GM12878 (cell line): ENCODE measurements around the gene CDCA7L. TPM values are rescaled to one million over a fixed set of nuclear protein-coding genes. Genes with fewer than 3 reads are reported as not detected.

Source experiments
- ATAC-seq: fragments of 200-7000 bp; cut with Tn5 transposase; 3 replicates; pipeline ENCODE4 v1.9.1; 2020; ENCODE audit warnings: mild to moderate bottlenecking, moderate library complexity
- BruUV-seq: library from RNA; stranded (reverse); fragments of 400-500 nt; replicated peaks from 2 replicates; lab custom pipeline; 2021; lab: Mats Ljungman, UMichigan
- CTCF ChIA-PET: fragments of 300-600 bp; sonication (Branson Sonifier 250); formaldehyde crosslinking; extraction: SDS; loops from one replicate; lab custom pipeline; 2021; ENCODE audit warnings: inconsistent platforms; lab: Yijun Ruan, JAX
- POLR2A ChIA-PET: fragments of 350-600 bp; formaldehyde crosslinking; extraction: SDS; loops from one replicate; lab custom pipeline; 2021; ENCODE audit warnings: inconsistent platforms; lab: Charles Lee
- RAD21 ChIA-PET: fragments of 300-600 bp; sonication (Branson Sonifier 250); formaldehyde crosslinking; loops from one replicate; lab custom pipeline; 2023; ENCODE audit warnings: antibody characterized with exemption; ENCODE audit not compliant: unreplicated experiment; lab: Charles Lee
- SMC1A ChIA-PET: fragments of 300-600 bp; sonication (Branson Sonifier 250); formaldehyde crosslinking; loops from one replicate; lab custom pipeline; 2023; ENCODE audit not compliant: unreplicated experiment, uncharacterized antibody; lab: Charles Lee
- DNase-seq: peaks from one replicate; pipeline ENCODE4 v3.0.0-alpha.2; 2011; ENCODE audit warnings: low read depth, low spot score
- FAIRE-seq: peaks from 3 replicates; lab custom pipeline; 2011; peaks lifted over from hg19 to GRCh38; lab: Jason Lieb, UNC
- H2AFZ ChIP-seq: 2 replicates; pipeline ENCODE4 v1.6.0; 2011; ENCODE audit warnings: low read depth, low read length, control low read depth; ENCODE audit not compliant: control insufficient read depth
- H3K27ac ChIP-seq: 2 replicates; pipeline ENCODE4 v1.5.1; 2011; ENCODE audit warnings: control low read depth; ENCODE audit not compliant: control insufficient read depth, insufficient read depth
- H3K27me3 ChIP-seq, 2 experiments: replicated peaks in 1 of 2; 2 replicates each; pipeline versions ENCODE4 v1.6.0 to v1.6.1; 2011; ENCODE audit warnings: low read length in 1 of 2; ENCODE audit not compliant: control insufficient read depth in 2 of 2, insufficient read depth in 2 of 2
- H3K36me3 ChIP-seq, 2 experiments: 2 replicates each; pipeline ENCODE4 v1.5.1; 2011; ENCODE audit warnings: low read length in 1 of 2; ENCODE audit not compliant: control insufficient read depth in 2 of 2, insufficient read depth in 2 of 2
- H3K4me1 ChIP-seq: 2 replicates; pipeline ENCODE4 v1.6.1; 2011; ENCODE audit warnings: mild to moderate bottlenecking, low read length, moderate library complexity, mixed read lengths; ENCODE audit not compliant: control insufficient read depth, insufficient read depth
- H3K4me2 ChIP-seq: 2 replicates; pipeline ENCODE4 v1.6.0; 2011; ENCODE audit warnings: control low read depth; ENCODE audit not compliant: control insufficient read depth, insufficient read depth
- H3K4me3 ChIP-seq: fragments of 200-600 bp; sonication (generic); 2 replicates; pipeline ENCODE4 v1.5.1; 2016
- H3K79me2 ChIP-seq: 2 replicates; pipeline ENCODE4 v1.6.0; 2011; ENCODE audit warnings: low read length; ENCODE audit not compliant: control insufficient read depth, insufficient read depth
- H3K9ac ChIP-seq: 2 replicates; pipeline ENCODE4 v1.8.0; 2011; ENCODE audit warnings: low read length, control low read depth, mixed read lengths; ENCODE audit not compliant: control insufficient read depth, insufficient read depth
- H3K9me3 ChIP-seq: replicated peaks from 3 replicates; pipeline ENCODE4 v1.5.1; 2011; ENCODE audit warnings: mild to moderate bottlenecking, low read length; ENCODE audit not compliant: control insufficient read depth, insufficient read depth
- H4K20me1 ChIP-seq: 2 replicates; pipeline ENCODE4 v1.6.0; 2011; ENCODE audit not compliant: control insufficient read depth, insufficient read depth
- ATF7 ChIP-seq: fragments of 450-650 bp; IDR thresholded peaks from 2 replicates; pipeline ENCODE4 v1.6.1; 2016; ENCODE audit warnings: low read depth, mild to moderate bottlenecking
- CBX5 ChIP-seq: sonication (generic); IDR thresholded peaks from 2 replicates; pipeline ENCODE4 v1.6.1; 2016; ENCODE audit warnings: low read depth, moderate library complexity, mild to moderate bottlenecking, inconsistent platforms
- CHD1 ChIP-seq: IDR thresholded peaks from 2 replicates; pipeline ENCODE4 v1.6.1; 2012; ENCODE audit warnings: low read depth, low read length, improper control_type of control experiment
- CHD4 ChIP-seq: fragments of 200-600 bp; sonication (generic); IDR thresholded peaks from 2 replicates; pipeline ENCODE4 v1.6.1; 2016; ENCODE audit warnings: mild to moderate bottlenecking
- ETV6 ChIP-seq, 2 experiments: fragments of 450-650 bp in 1 of 2; IDR thresholded peaks in 1 of 2; conservative IDR thresholded peaks in 1 of 2; 2 replicates each; pipeline ENCODE4 v1.6.1; 2014; ENCODE audit warnings: antibody characterized with exemption in 1 of 2, borderline replicate concordance in 1 of 2, low read depth in 1 of 2, mild to moderate bottlenecking in 1 of 2, moderate library complexity in 1 of 2
- FOXM1 ChIP-seq: IDR thresholded peaks from 2 replicates; pipeline ENCODE4 v1.6.1; 2012; ENCODE audit warnings: low read depth, mild to moderate bottlenecking, inconsistent platforms, low read length, moderate library complexity
- IKZF1 ChIP-seq: fragments of 450-650 bp; conservative IDR thresholded peaks from 2 replicates; pipeline ENCODE4 v1.6.1; 2017; ENCODE audit warnings: antibody characterized with exemption, mild to moderate bottlenecking
- KAT2A ChIP-seq: conservative IDR thresholded peaks from 2 replicates; pipeline ENCODE4 v1.6.1; 2011; ENCODE audit warnings: low read depth, low read length; ENCODE audit not compliant: control insufficient read depth
- NKRF ChIP-seq: fragments of 450-650 bp; conservative IDR thresholded peaks from 2 replicates; pipeline ENCODE4 v1.6.1; 2017; ENCODE audit warnings: mild to moderate bottlenecking, moderate library complexity
- NR2C1 ChIP-seq: fragments of 450-650 bp; IDR thresholded peaks from 2 replicates; pipeline ENCODE4 v1.6.1; 2017; ENCODE audit warnings: antibody characterized with exemption, mild to moderate bottlenecking, moderate library complexity
- POLR2A ChIP-seq: IDR thresholded peaks from 2 replicates; pipeline ENCODE4 v1.6.1; 2011; ENCODE audit warnings: low read depth, mild to moderate bottlenecking, low read length
- SMC3 ChIP-seq: IDR thresholded peaks from 2 replicates; pipeline ENCODE4 v1.6.1; 2011; ENCODE audit warnings: low read length, improper control_type of control experiment, borderline replicate concordance
- USF1 ChIP-seq: IDR thresholded peaks from 2 replicates; pipeline ENCODE4 v1.6.1; 2011; ENCODE audit warnings: borderline replicate concordance, low read depth, mild to moderate bottlenecking, moderate library complexity, mixed read lengths, low read length; ENCODE audit not compliant: insufficient read depth; ENCODE audit errors: extremely low read length
- WRNIP1 ChIP-seq: IDR thresholded peaks from 2 replicates; pipeline ENCODE4 v1.6.1; 2011; ENCODE audit warnings: low read depth, low read length, improper control_type of control experiment, borderline replicate concordance
- ZBTB33 ChIP-seq: fragments of 450-650 bp; IDR thresholded peaks from 2 replicates; pipeline ENCODE4 v1.6.1; 2017; ENCODE audit warnings: mild to moderate bottlenecking
- whole genome bisulfite sequencing: methylation state at CpG from one replicate; pipeline ENCODE4 v1.1.6; 2016; ENCODE audit warnings: low lambda C conversion rate; ENCODE audit not compliant: insufficient replicate concordance, insufficient coverage; ENCODE audit errors: missing lambda C conversion rate; 5-methylcytosine and 5-hydroxymethylcytosine counted together
- in situ Hi-C: fragments of 300-500 bp; cut with MboI; formaldehyde crosslinking; loops from 9 replicates; pipeline ENCODE4 v1.14.3; 2018; ENCODE audit warnings: mixed read lengths
- intact Hi-C: fragments of 100-400 bp; cut with micrococcal nuclease; formaldehyde crosslinking; loops from one replicate; pipeline ENCODE4 v1.14.2; 2022; ENCODE audit not compliant: unreplicated experiment
- polyA plus RNA-seq, 11 experiments: library from polyadenylated mRNA; depleted of rRNA in 4 of 11; unstranded in 6 of 11; stranded (reverse) in 5 of 11; fragments of >200 nt; fragmentation: Nextera tagmentation in 4 of 11; fragmentation: Illumina TruSeq in 1 of 11; extraction: Ambion mirVana in 4 of 11; extraction: Trizol in 1 of 11; gene quantifications; 1 replicate in 1 of 11; 2 replicates in 10 of 11; pipeline versions ENCODE4 v1.2.1 to v1.2.3, GENCODE V29; 2011 to 2016; ENCODE audit warnings: inconsistent platforms in 2 of 11, missing spikeins in 2 of 11, low read depth in 1 of 11
- total RNA-seq, 4 experiments: library from RNA; depleted of rRNA in 3 of 4; stranded (reverse); fragments of >200 nt in 3 of 4; fragmentation: Illumina TruSeq in 1 of 4; extraction: Trizol in 1 of 4; gene quantifications; 2 replicates each; pipeline versions ENCODE4 v1.2.1 to v1.2.3, GENCODE V29; 2013 to 2021

Gene CDCA7L
- total and polyA plus RNA-seq, 10 of the 15 experiments (the other 5 are each of a cell fraction or from before 2014, with no cell fraction given): 30.3 to 92.2 (median 68.5) TPM

GRCh38 chr7:21926448-21926847 lies 19.3 kb downstream of the CDCA7L start (continued):
- no peak for TF ChIP-seq CHD1

- no peak overlapping the region for H2AFZ ChIP-seq
- DNase-seq (no peak), FAIRE-seq (no peak), ATAC-seq (no peak)
- H3K9me3 ChIP-seq: no peaks in the 10 kb centered on the region
- BruUV-seq: no TSS peak
- H3K4me1 ChIP-seq: no peaks in the 10 kb centered on the region
- H3K9ac ChIP-seq: no peak overlapping the region
- ChIA-PET SMC1A (interaction anchor here (0.9 to 1.2 kb wide), 3 partner anchors 15 to 20 kb away, joined by 3 read pairs; no protein-coding TSS in a partner anchor), POLR2A (no interaction called here), CTCF (no interaction called here), RAD21 (interaction anchor here (1.2 to 1.3 kb wide), 2 partner anchors 16 to 18 kb away, joined by 3 to 4 read pairs; no protein-coding TSS in a partner anchor)
- no peaks in the 10 kb centered on the region; a peak in 1 of 4 replicates for H3K36me3 ChIP-seq
- H3K4me3 ChIP-seq: no peak overlapping the region
- no peaks in the 10 kb centered on the region for H4K20me1 ChIP-seq
- no peak overlapping the region for H3K4me2 ChIP-seq
- 97% methylated on average over 2 of the region's 2 CpGs for WGBS
- H3K27ac ChIP-seq: no peak overlapping the region
- in situ Hi-C loops: no loop called here
- H3K27me3 ChIP-seq: no peaks in the 10 kb centered on the region
- intact Hi-C loops: no loop called here
- H3K79me2 ChIP-seq: peaks cover 1% of the 10 kb centered on the region
- TF ChIP-seq CHD4: no peak
- no peak for TF ChIP-seq ETV6 (conservative IDR thresholded peaks at IDR 0.05 in 1 of 2, IDR thresholded peaks at IDR 0.05 in 1 of 2; ENCODE audit: borderline replicate concordance in 1 of 2, low read depth in 1 of 2)
- no peak for TF ChIP-seq WRNIP1
- TF ChIP-seq CBX5: no peak
- TF ChIP-seq ZBTB33: no peak
- no peak for TF ChIP-seq NR2C1
- TF ChIP-seq POLR2A: no peak
- no peak for TF ChIP-seq NKRF
- TF ChIP-seq FOXM1: no peak
- TF ChIP-seq USF1: no peak
- no peak for TF ChIP-seq SMC3
- no peak for TF ChIP-seq KAT2A
- TF ChIP-seq ATF7: no peak
- TF ChIP-seq IKZF1: no peak
Observed at GRCh38 chr7:21923658-21924057, 22.0 kb downstream of the CDCA7L start.
